GM06990 (cell line): ENCODE data around the gene ANTXR1.

Experiments used
- DNase-seq: peaks from one replicate; pipeline ENCODE4 v3.0.0-alpha.2; 2011; ENCODE audit not compliant: insufficient read length; ENCODE audit errors: extremely low read depth
- H3K27me3 ChIP-seq: replicated peaks from 2 replicates; pipeline ENCODE4 v1.6.0; 2011; ENCODE audit warnings: low read length; ENCODE audit not compliant: control insufficient read depth, insufficient read depth
- H3K36me3 ChIP-seq: 2 replicates; pipeline ENCODE4 v1.5.1; 2011; ENCODE audit warnings: low read length; ENCODE audit not compliant: control insufficient read depth, insufficient read depth
- H3K4me3 ChIP-seq: replicated peaks from 2 replicates; pipeline ENCODE4 v1.5.1; 2011; ENCODE audit warnings: low read depth, mild to moderate bottlenecking, control low read depth, low read length
- CTCF ChIP-seq: IDR thresholded peaks from 2 replicates; pipeline ENCODE4 v1.5.1; 2011; ENCODE audit warnings: low read length, control low read depth, mild to moderate bottlenecking, inconsistent platforms; ENCODE audit not compliant: insufficient read depth, poor library complexity, severe bottlenecking

The ANTXR1 gene

DNA sequence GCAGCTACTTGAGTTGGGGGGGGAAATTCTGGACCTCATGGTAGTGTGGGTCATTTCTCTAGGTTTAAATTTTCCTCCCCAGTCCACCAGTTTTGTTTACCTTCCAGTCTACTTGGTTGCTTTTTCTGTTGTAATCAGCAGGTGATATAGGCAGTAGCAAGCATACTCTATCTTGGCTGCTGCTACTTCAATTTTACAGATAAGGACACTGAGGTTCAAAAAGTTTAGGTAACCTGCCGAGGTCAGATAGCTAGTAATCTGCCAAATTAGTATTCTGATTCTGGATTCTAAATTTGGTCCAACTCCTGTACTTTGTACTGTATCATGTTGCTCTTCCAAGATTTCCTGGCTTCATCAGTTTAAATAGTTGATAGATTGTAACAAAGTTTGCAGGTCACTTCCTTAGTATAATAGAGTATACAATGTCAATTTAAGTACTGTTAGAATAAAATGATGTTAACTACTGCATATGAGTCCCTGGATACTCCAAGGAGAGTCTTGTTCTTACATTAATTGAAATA is 34.7 kb downstream of the ANTXR1 start:
- TF ChIP-seq CTCF = no peak
- Histone ChIP-seq H3K36me3 (no peaks in the 10 kb centered on the region), H3K27me3 (no peaks in the 10 kb centered on the region), H3K4me3 (no peak overlapping the region)
- DNase-seq = no peak

DNA sequence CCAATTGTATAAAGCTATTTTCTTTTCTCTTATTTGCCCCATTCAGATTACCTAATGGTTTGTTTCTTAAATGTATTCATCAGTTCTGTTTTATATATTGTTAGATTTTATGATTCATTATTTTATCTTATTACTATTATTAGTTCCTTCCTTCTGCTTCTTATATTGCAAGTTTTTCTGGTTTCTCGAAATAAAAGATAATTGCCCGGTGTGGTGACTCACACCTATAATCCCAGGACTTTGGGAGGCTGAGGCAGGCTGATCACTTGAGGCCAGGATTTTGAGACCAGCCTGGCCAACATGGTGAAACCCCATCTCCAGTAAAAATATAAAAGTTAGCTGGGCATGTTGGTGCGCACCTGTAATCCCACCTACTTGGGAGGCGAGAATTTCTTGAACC is 37.8 kb downstream of the ANTXR1 start:
- no peak for DNase-seq
- Histone ChIP-seq H3K36me3 (no peaks in the 10 kb centered on the region), H3K27me3 (no peaks in the 10 kb centered on the region; the same call in 1 of the 2 replicates), H3K4me3 (no peak overlapping the region)
- no peak for TF ChIP-seq CTCF

GRCh38 chr2:69053416-69053965 is 40.5 kb downstream of the ANTXR1 start:
- TF ChIP-seq CTCF = no peak
- Histone ChIP-seq H3K27me3 (no peaks in the 10 kb centered on the region; the same call in 1 of the 2 replicates), H3K4me3 (no peak overlapping the region), H3K36me3 (no peaks in the 10 kb centered on the region)
- DNase-seq = no peak

DNA sequence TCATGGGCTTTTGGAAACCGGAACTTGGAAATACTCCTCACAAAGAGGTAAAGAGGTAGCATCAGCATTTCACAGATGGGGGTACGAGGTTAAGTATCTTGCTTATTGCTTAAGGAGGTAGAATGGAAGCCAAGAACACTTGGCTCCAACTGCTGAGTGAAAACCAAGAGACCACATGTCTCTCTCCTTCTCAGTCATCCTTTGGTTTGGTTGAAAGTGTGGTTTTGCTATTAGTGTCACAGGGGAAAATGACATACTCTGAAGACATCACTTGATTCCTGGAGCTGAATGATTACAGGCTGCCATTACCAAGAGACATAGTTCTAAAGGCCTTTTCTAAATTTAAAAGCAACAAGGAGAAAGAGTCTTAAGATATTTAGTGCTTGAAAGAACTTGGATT is 41.5 kb downstream of the ANTXR1 start:
- Histone ChIP-seq H3K36me3 (no peaks in the 10 kb centered on the region), H3K4me3 (no peak overlapping the region)

GRCh38 chr2:69055688-69056470 is 42.9 kb downstream of the ANTXR1 start:
- DNase-seq = no peak
- TF ChIP-seq CTCF = no peak
- Histone ChIP-seq H3K27me3 (no peaks in the 10 kb centered on the region; the same call in 1 of the 2 replicates), H3K36me3 (no peaks in the 10 kb centered on the region), H3K4me3 (no peak overlapping the region)

More for the DNA sequence above, 41.5 kb downstream of the ANTXR1 start:
- H3K27me3 ChIP-seq = no peaks in the 10 kb centered on the region; the same call in 1 of the 2 replicates
- no peak for TF ChIP-seq CTCF
- DNase-seq = peak; percentile 28
